HG03378 (cell line): ENCODE data around the gene MAP3K15.
A peak's percentile ranks its signal among the peaks of the same experiment; 100 is the strongest.
"Not testable (repeated sequence)": the region's sequence is repeated elsewhere in the genome, so short reads cannot be mapped to it uniquely, and the experiment has no call there.

ENCODE experiments used
- ATAC-seq: cut with Tn5 transposase; IDR thresholded peaks from one replicate; pipeline ENCODE4 v1.9.1; 2021; ENCODE audit warnings: mild to moderate bottlenecking, moderate library complexity; ENCODE audit not compliant: unreplicated experiment

The MAP3K15 gene

GRCh38 chrX:19541196-19541595 lies 25.9 kb upstream of the MAP3K15 start:
- no peak for ATAC-seq

DNA sequence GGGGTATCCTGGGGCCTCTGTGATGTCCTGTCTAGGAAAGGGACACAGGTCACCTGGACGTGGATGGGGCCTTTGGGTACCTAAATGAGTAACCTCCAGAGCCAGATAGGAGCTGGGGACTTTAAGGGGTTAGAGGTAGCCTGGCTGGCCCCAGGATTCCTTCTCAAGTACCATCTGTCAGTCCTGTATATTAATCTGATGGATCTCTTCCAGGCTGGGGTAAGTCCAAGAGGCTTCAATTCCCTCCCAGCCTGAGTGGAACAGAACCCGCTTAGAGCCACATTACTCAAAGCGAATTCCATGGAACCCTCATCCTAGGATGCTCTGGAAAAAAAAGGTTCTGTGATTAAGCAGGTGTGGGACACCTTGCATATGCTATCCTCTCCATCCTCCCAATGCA lies 24.8 kb upstream of the MAP3K15 start:
- no peak for ATAC-seq

GRCh38 chrX:19539665-19540064 lies 24.4 kb upstream of the MAP3K15 start:
- no peak for ATAC-seq

- ATAC-seq: no peak
Measured at GRCh38 chrX:19535476-19535875, 20.2 kb upstream of the MAP3K15 start.

GRCh38 chrX:19532709-19533108 lies 17.4 kb upstream of the MAP3K15 start:
- no peak for ATAC-seq

GRCh38 chrX:19517965-19518364 lies 2.7 kb upstream of the MAP3K15 start:
- ATAC-seq: no peak

DNA sequence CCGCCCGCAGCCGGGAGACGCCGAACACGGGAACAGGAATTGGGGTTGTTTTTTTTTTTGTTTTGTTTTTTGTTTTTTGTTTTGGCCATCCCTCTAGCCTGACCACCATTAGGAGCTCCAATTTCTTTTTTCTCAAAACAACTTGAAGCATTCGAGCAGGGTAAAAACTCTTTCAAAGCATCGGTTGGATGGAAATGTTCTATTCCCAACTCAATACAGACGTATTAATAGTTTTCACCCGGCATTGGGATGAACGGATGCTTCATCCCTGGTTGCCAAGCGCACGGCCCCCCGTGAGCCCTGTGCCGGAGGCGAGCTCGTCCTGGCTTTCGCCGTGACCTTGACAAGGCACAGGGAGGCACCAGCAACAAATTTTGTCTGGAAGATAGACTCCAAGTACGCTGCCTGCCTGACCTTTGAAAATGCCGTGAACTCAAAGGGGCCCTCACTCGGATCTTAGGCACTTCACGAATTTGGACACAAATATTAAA lies 352 bp upstream of the MAP3K15 start:
- no peak for ATAC-seq

DNA sequence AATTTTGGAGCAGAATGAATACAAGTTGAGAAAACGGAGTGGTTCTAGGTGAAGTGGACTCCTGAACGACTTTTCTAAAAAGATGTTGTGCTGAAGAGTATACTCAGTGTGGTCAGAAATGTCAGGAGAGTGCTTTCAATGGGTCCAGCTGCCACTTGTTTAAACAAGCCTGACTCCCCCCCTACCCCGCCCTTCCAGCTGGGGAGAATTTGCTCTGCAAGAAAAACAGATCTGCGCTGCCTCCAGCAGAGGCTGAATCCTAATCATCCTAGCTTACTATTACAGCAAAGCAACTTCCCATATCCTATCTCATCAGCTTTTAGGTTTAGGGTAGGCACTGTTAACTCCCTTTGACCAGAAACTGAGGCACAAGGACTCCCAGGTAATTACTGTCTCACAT lies 1.9 kb downstream of the MAP3K15 start:
- ATAC-seq: no peak

DNA sequence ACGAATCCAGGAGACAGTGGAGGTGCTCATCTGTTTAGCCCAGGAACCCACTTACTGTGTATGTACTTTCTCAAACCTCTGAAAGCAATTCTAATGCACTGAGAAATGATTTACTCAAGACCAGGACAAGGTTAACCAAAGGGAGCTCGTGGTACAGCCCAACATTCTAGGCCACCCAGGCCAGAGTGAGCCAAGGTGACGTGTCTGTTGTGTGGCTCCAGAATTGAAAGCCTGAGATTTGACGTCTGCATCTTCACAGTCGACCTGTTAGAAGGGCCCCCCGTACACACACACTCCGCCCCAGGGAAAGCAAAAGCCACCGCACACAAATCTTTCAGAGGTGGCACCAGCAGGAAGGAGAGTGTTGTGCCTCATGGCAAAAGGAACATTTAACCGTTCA lies 2.3 kb downstream of the MAP3K15 start:
- ATAC-seq: peak; percentile 79

GRCh38 chrX:19512359-19512758 lies 2.9 kb downstream of the MAP3K15 start:
- ATAC-seq: no peak

- ATAC-seq: not testable (repeated sequence)
Measured at GRCh38 chrX:19511796-19512195, 3.5 kb downstream of the MAP3K15 start.

- no peak for ATAC-seq
Measured at GRCh38 chrX:19496711-19497110, 18.6 kb downstream of the MAP3K15 start.

DNA sequence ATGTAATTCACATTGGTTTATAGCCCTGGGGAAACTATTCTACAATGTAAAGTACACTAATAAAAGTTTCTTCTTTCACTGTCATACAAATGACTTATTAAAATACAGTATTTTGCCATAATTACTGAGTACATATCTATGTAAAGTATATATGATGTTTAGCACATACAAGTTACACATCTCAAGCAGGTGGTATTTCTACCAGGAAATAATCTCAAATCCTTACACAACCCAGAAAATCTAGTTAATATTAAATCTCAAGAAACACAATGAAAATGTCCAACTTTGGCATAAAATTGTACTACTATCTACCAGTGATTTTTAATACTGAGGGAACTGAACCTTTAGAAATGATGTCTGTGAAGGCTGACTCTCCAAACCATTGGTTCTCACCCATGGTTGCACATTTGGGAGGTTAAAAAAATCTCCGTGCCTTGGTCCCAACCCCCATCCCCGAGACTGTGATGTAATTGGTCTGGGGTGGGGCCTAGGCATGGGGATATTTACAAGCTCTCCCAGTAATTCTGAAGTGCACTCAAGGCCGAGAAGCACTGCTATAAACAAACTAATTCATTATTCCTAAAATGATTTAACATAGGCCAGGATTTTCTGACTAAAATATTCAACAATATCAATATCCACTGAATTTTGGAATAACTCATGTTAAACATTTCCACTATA lies 27.6 kb downstream of the MAP3K15 start:
- no peak for ATAC-seq

DNA sequence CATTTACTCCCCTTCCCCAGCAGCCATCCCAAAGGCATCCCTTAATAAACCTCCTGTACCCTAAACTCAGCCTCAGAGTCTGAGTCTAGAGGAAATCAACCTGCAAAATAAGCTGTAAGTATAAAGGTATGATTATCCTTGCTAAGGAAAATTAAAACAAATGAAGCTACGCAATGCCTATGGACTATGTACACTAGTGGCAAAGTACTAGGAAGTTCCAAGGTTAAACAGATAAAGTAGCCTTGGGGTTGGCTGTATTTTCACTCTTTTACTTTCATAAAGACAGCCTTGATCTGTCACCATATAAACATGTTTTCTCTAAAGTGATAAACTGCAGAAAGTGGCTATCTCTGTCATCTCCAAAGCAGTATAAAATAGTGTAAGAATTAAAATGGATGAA lies 35.9 kb downstream of the MAP3K15 start:
- no peak for ATAC-seq

DNA sequence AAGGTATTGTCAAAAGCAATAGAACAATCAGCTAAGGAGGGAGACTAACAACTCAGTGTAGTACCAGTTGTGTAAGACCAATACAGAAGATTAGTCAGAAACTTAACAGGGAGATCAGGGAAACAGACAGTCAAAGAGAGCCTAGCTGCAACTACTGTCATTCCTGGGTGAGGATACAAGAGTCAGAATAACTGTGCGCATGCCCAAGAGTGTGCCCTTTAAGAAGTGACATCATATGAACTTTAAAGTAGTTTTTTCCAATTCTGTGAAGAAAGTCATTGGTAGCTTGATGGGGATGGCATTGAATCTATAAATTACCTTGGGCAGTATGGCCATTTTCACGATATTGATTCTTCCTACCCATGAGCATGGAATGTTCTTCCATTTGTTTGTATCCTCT lies 46.9 kb downstream of the MAP3K15 start:
- ATAC-seq: not testable (repeated sequence)

- ATAC-seq: no peak
Measured at GRCh38 chrX:19462879-19463278, 52.4 kb downstream of the MAP3K15 start.

DNA sequence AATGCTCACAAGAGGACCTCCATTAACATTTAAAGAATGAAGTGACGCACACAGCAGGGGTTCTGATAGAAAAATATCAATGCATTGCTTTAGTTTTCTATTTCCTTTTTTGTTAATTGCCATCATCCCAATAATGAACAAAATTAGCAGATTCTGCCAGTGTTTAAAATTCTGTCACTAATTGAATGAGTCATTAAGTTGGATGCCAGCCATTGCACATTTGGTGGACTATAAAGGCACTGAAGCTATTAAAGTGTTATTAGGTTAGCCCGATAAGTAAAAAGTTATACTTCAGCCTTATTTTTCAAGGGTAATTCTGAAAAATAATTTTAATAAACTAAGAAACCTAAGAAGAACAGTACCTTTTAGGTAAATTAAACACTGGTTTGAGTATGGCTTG lies 53.1 kb downstream of the MAP3K15 start:
- ATAC-seq: no peak

- ATAC-seq: no peak
Measured at GRCh38 chrX:19457662-19458061, 57.6 kb downstream of the MAP3K15 start.

DNA sequence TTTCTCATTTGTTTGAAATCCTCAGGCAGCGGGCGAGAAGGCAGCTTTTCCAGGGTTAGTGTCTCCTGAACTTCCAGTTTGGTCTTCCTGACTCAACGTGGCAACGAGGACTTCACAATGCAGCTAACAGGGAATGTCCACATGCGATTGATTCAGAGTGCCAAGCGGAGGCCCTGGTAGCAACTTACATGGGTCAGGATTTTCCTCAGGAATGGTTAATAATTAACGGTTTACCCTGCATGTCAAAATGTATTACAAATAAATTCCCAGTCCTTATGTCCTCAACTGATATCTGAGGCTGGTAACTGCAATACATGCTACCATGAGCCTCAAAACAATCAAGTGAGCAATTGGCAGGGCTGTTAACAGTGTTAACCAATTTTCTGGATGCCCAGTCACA lies 67.2 kb downstream of the MAP3K15 start:
- no peak for ATAC-seq

- ATAC-seq: no peak
Measured at GRCh38 chrX:19446397-19446796, 68.9 kb downstream of the MAP3K15 start.

DNA sequence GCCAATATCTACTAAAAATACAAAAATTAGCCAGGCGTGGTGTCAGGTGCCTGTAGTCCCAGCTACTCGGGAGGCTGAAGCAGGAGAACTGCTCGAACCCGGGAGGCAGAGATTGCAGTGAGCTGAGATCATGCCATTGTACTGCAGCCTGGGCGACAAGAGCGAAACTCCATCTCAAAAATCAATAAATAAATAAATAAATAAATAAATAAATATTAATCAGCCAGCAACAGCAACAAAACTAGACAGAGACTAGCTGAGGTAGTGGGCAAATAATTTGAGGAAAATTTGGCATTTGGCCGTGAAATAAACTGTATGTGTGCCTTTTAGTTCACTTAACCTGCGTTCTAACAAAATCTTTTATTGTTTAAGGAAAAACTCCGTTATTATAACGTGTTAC lies 69.5 kb downstream of the MAP3K15 start:
- ATAC-seq: not testable (repeated sequence)

- no peak for ATAC-seq
Measured at GRCh38 chrX:19443869-19444526, 71.3 kb downstream of the MAP3K15 start.

GRCh38 chrX:19440713-19441112 lies 74.6 kb downstream of the MAP3K15 start:
- ATAC-seq: no peak
